Liver (tissue), 9 donors: ENCODE data around the gene S100A12. TPM values are rescaled to one million over a fixed set of nuclear protein-coding genes. Genes with fewer than 3 reads are reported as not detected.

ENCODE experiments used
- DNase-seq: peaks from one replicate; pipeline ENCODE4 v3.0.0-alpha.2; 2017; ENCODE audit warnings: low spot score
- H3K27ac ChIP-seq, 2 donors: one replicate each; pipeline ENCODE4 v1.7.0; 2013; ENCODE audit warnings: inconsistent platforms in 2 of 2, low read length in 2 of 2, control low read depth in 1 of 2, low read depth in 1 of 2, mild to moderate bottlenecking in 1 of 2
- H3K27me3 ChIP-seq, 4 donors: one replicate each; pipeline versions ENCODE4 v1.6.1 to v1.7.0; 2013; ENCODE audit warnings: low read length in 3 of 4, inconsistent platforms in 1 of 4, mild to moderate bottlenecking in 1 of 4, moderate library complexity in 1 of 4; ENCODE audit not compliant: control insufficient read depth in 4 of 4, insufficient read depth in 4 of 4
- H3K36me3 ChIP-seq, 4 donors: one replicate each; pipeline versions ENCODE4 v1.6.1 to v1.7.0; 2013; ENCODE audit warnings: low read length in 3 of 4, mild to moderate bottlenecking in 3 of 4, low read depth in 1 of 4, moderate library complexity in 1 of 4; ENCODE audit not compliant: control insufficient read depth in 4 of 4, insufficient read depth in 3 of 4
- H3K4me1 ChIP-seq, 4 donors: one replicate each; pipeline versions ENCODE4 v1.6.1 to v1.7.0; 2013; ENCODE audit warnings: low read length in 3 of 4, mild to moderate bottlenecking in 3 of 4, moderate library complexity in 1 of 4; ENCODE audit not compliant: control insufficient read depth in 4 of 4, insufficient read depth in 4 of 4
- H3K4me3 ChIP-seq, 3 donors: one replicate each; pipeline versions ENCODE4 v1.6.1 to v1.7.0; 2013; ENCODE audit warnings: low read length in 3 of 3, control low read depth in 1 of 3, low read depth in 1 of 3, mild to moderate bottlenecking in 1 of 3
- H3K9ac ChIP-seq, 2 donors: one replicate each; pipeline ENCODE4 v1.7.0; 2013; ENCODE audit warnings: low read length in 2 of 2, mild to moderate bottlenecking in 2 of 2, moderate library complexity in 2 of 2, control low read depth in 1 of 2, low read depth in 1 of 2
- H3K9me3 ChIP-seq, 4 donors: one replicate each; pipeline versions ENCODE4 v1.6.1 to v1.7.0; 2013; ENCODE audit warnings: low read length in 3 of 4; ENCODE audit not compliant: control insufficient read depth in 4 of 4
- ATF3 ChIP-seq: IDR thresholded peaks from 2 replicates; pipeline ENCODE4 v1.6.1; 2016; ENCODE audit warnings: antibody characterized with exemption
- EGR1 ChIP-seq, 2 donors: IDR thresholded peaks; 2 replicates each; pipeline ENCODE4 v1.6.1; 2016 to 2018; ENCODE audit warnings: antibody characterized with exemption in 2 of 2, low read depth in 2 of 2
- FOXA1 ChIP-seq: IDR thresholded peaks from 2 replicates; pipeline ENCODE4 v1.6.1; 2016; ENCODE audit warnings: antibody characterized with exemption
- FOXA2 ChIP-seq: IDR thresholded peaks from 2 replicates; pipeline ENCODE4 v1.6.1; 2016; ENCODE audit warnings: antibody characterized with exemption
- GABPA ChIP-seq, 2 donors: IDR thresholded peaks in 1 of 2; conservative IDR thresholded peaks in 1 of 2; 2 replicates each; pipeline ENCODE4 v1.6.1; 2016; ENCODE audit warnings: antibody characterized with exemption in 2 of 2, mild to moderate bottlenecking in 1 of 2, moderate library complexity in 1 of 2
- HNF4A ChIP-seq, 2 donors: conservative IDR thresholded peaks; 2 replicates each; pipeline ENCODE4 v1.6.1; 2016; ENCODE audit warnings: antibody characterized with exemption in 2 of 2, mild to moderate bottlenecking in 2 of 2
- JUND ChIP-seq, 2 donors: IDR thresholded peaks; 2 replicates each; pipeline ENCODE4 v1.6.1; 2016; ENCODE audit warnings: antibody characterized with exemption in 2 of 2
- MAX ChIP-seq: IDR thresholded peaks from 2 replicates; pipeline ENCODE4 v1.6.1; 2016; ENCODE audit warnings: antibody characterized with exemption
- NR2F2 ChIP-seq: IDR thresholded peaks from 2 replicates; pipeline ENCODE4 v1.6.1; 2016; ENCODE audit warnings: antibody characterized with exemption
- RAD21 ChIP-seq, 2 donors: IDR thresholded peaks; 2 replicates each; pipeline ENCODE4 v1.6.1; 2016; ENCODE audit warnings: antibody characterized with exemption in 2 of 2, mild to moderate bottlenecking in 2 of 2
- REST ChIP-seq: IDR thresholded peaks from 2 replicates; pipeline ENCODE4 v1.6.1; 2016; ENCODE audit warnings: antibody characterized with exemption, mild to moderate bottlenecking
- RXRA ChIP-seq, 2 donors: IDR thresholded peaks; 2 replicates each; pipeline ENCODE4 v1.6.1; 2017 to 2018; ENCODE audit warnings: antibody characterized with exemption in 2 of 2, mild to moderate bottlenecking in 1 of 2
- TAF1 ChIP-seq: conservative IDR thresholded peaks from 2 replicates; pipeline ENCODE4 v1.6.1; 2016; ENCODE audit warnings: antibody characterized with exemption, mild to moderate bottlenecking
- YY1 ChIP-seq: IDR thresholded peaks from 2 replicates; pipeline ENCODE4 v1.6.1; 2016; ENCODE audit warnings: antibody characterized with exemption, mild to moderate bottlenecking
- ZBTB33 ChIP-seq: IDR thresholded peaks from 2 replicates; pipeline ENCODE4 v1.6.1; 2016; ENCODE audit warnings: antibody characterized with exemption
- WGBS: extraction: QIAGEN DNeasy Blood & Tissue Kit; methylation state at CpG from one replicate; pipeline ENCODE4 v1.1.7; 2013; 5-methylcytosine and 5-hydroxymethylcytosine counted together
- polyA plus RNA-seq, 2 donors: library from polyadenylated mRNA; stranded (reverse) in 1 of 2; unstranded in 1 of 2; fragments of 200-250 nt in 1 of 2; fragments of >200 nt in 1 of 2; fragmentation: Nextera tagmentation in 1 of 2; extraction: Ambion mirVana in 1 of 2; gene quantifications; one replicate each; pipeline versions ENCODE4 v1.2.1 to v1.2.3, GENCODE V29; 2013 to 2015
- total RNA-seq, 2 donors: library from RNA; depleted of rRNA; stranded (reverse); fragments of >200 nt; gene quantifications; one replicate each; pipeline ENCODE4 v1.2.3, GENCODE V29; 2014
- TF ChIP-seq, protein P1 (sequence below): fragments of 150-350 bp; IDR thresholded peaks from 2 replicates; pipeline ENCODE4 v1.5.1; 2017; ENCODE audit warnings: improper control_type of control experiment, low read depth, low read length; ENCODE audit not compliant: missing input control
- donor health status: healthy.
- donor health status: healthy.
- donor health status: healthy.
- donor health status: healthy.
- donor health status: healthy.

S100A12 gene
- total and polyA plus RNA-seq, 4 donors, result 3.3 to 35.2 (median 12.1) TPM

GRCh38 chr1:153384958-153385580 is 9.6 kb upstream of the S100A12 start:
- Histone ChIP-seq H3K4me1 (no peaks in the 10 kb centered on the region), H3K27ac (peak overlapping the region in 1 of 2 donors; percentile 7), H3K36me3 (no peaks in the 10 kb centered on the region), H3K27me3 (peaks cover 0 to 2% (median 0%) of the 10 kb centered on the region in 4 donors), H3K9me3 (peaks cover 0 to 5% (median 2%) of the 10 kb centered on the region in 4 donors), H3K9ac (no peak overlapping the region), H3K4me3 (no peak overlapping the region)
- TF ChIP-seq MAX (no peak), ATF3 (no peak), GABPA (IDR thresholded peaks at IDR 0.05 in 1 of 2, conservative IDR thresholded peaks at IDR 0.05 in 1 of 2) (no peak), YY1 (no peak), FOXA2 (no peak), NR2F2 (no peak), RXRA (IDR thresholded peaks at IDR 0.05) (no peak), JUND (IDR thresholded peaks at IDR 0.05) (no peak), RAD21 (IDR thresholded peaks at IDR 0.05) (no peak), FOXA1 (no peak), EGR1 (IDR thresholded peaks at IDR 0.05; ENCODE audit: low read depth in 2 of 2) (no peak), REST (no peak), TAF1 (no peak), HNF4A (conservative IDR thresholded peaks at IDR 0.05) (no peak), ZBTB33 (no peak)
- TF ChIP-seq, protein P1, sequence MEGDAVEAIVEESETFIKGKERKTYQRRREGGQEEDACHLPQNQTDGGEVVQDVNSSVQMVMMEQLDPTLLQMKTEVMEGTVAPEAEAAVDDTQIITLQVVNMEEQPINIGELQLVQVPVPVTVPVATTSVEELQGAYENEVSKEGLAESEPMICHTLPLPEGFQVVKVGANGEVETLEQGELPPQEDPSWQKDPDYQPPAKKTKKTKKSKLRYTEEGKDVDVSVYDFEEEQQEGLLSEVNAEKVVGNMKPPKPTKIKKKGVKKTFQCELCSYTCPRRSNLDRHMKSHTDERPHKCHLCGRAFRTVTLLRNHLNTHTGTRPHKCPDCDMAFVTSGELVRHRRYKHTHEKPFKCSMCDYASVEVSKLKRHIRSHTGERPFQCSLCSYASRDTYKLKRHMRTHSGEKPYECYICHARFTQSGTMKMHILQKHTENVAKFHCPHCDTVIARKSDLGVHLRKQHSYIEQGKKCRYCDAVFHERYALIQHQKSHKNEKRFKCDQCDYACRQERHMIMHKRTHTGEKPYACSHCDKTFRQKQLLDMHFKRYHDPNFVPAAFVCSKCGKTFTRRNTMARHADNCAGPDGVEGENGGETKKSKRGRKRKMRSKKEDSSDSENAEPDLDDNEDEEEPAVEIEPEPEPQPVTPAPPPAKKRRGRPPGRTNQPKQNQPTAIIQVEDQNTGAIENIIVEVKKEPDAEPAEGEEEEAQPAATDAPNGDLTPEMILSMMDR, result no peak
- DNase-seq, result no peak
- WGBS, result 76% methylated on average over 4 of the region's 4 CpGs
